ENCODE measurements around the gene ALOX5AP. TPM values are rescaled to one million over a fixed set of nuclear protein-coding genes. Genes with fewer than 3 reads are reported as not detected.

The ALOX5AP gene
- total RNA-seq, 1 donor from 2014 or later = 7.2 TPM

DNA sequence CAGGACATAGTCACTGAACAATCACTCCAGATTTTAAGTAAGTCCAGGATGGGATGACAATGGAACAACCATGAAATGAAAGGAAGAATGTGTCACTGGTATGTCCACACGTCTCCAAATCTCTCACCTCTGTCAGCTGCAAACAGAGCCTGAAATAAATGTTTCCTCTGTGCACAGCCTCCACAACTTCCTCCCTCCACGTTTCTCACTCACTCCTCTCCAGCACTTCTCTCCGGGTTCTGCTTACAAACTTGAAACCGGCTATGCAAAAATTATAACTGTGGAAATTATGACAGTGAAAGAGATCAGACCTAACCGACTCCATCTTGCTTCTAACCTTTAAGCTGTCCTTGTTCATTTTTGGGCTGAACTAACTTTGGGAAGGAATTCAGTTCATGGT, 35.0 kb upstream of the ALOX5AP start:
- no peak overlapping the region for H3K27ac ChIP-seq (replicated peaks)
- no peak for TF ChIP-seq CTCF (IDR thresholded peaks at IDR 0.05; ENCODE audit: borderline replicate concordance)
- peaks cover 10% of the 10 kb centered on the region for H3K27me3 ChIP-seq (ENCODE audit: low read depth)
- no peak for DNase-seq
- no peaks in the 10 kb centered on the region for H3K36me3 ChIP-seq
- H3K4me1 ChIP-seq = peaks cover 20% of the 10 kb centered on the region
- intact Hi-C loops (cut with micrococcal nuclease) = no loop called here
- H3K4me3 ChIP-seq = no peak overlapping the region
- no peaks in the 10 kb centered on the region for H3K9me3 ChIP-seq (replicated peaks)

GRCh38 chr13:30702006-30702405, 33.3 kb upstream of the ALOX5AP start:
- Histone ChIP-seq H3K9me3 (replicated peaks) (no peaks in the 10 kb centered on the region), H3K27ac (replicated peaks) (no peak overlapping the region), H3K4me1 (peaks cover 15% of the 10 kb centered on the region), H3K4me3 (no peak overlapping the region), H3K36me3 (no peaks in the 10 kb centered on the region), H3K27me3 (ENCODE audit: low read depth) (peaks cover 5% of the 10 kb centered on the region)
- no peak for TF ChIP-seq CTCF (IDR thresholded peaks at IDR 0.05; ENCODE audit: borderline replicate concordance)
- no peak for DNase-seq
- intact Hi-C loops (cut with micrococcal nuclease) = no loop called here

DNA sequence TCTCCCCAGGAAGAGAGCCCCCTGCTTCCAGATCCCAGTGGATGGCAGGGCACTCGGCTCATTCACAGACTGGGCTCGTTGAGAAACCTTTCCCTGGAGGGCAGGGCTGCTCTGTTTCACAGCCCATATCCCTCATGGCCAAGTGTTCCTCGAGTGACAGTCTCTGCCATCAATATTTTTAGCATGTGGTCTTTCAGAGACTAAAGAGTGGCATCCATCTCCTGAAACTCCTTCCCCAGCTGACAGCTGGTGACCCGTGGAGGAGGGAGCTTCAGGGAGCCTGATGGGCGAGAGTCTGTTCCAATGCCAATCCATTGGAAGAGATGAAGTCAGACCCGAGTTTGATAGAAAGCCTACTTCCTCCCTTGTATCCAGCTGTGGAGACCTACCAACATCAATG, 30.7 kb upstream of the ALOX5AP start:
- Histone ChIP-seq H3K36me3 (no peaks in the 10 kb centered on the region), H3K4me3 (no peak overlapping the region), H3K27me3 (ENCODE audit: low read depth) (no peaks in the 10 kb centered on the region), H3K4me1 (no peaks in the 10 kb centered on the region), H3K27ac (replicated peaks) (no peak overlapping the region), H3K9me3 (replicated peaks) (no peaks in the 10 kb centered on the region)
- intact Hi-C loops (cut with micrococcal nuclease) = no loop called here
- DNase-seq = no peak
- TF ChIP-seq CTCF (IDR thresholded peaks at IDR 0.05; ENCODE audit: borderline replicate concordance) = no peak

DNA sequence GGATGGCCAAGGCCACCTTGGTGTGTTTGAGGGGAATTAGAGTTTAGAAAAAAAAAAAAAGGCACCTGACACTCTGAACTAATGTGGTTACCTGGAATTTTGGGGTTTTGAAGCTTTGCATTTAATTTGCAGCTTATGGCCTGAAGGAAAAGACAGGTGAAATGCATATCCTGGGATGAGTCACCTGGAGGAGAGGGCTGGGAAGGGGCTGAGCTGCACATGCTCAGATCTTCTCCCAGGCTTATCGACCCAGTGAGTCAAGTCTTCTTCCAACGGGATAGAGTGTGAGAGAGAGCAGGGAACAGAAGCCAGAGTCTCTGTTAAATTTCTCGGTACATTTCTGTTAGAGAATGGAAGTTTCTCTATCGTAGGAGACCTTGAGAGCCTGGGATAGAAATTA, 29.7 kb upstream of the ALOX5AP start:
- intact Hi-C loops (cut with micrococcal nuclease) = no loop called here
- no peak for TF ChIP-seq CTCF (IDR thresholded peaks at IDR 0.05; ENCODE audit: borderline replicate concordance)
- Histone ChIP-seq H3K27ac (replicated peaks) (no peak overlapping the region), H3K4me1 (no peaks in the 10 kb centered on the region), H3K27me3 (ENCODE audit: low read depth) (no peaks in the 10 kb centered on the region), H3K9me3 (replicated peaks) (no peaks in the 10 kb centered on the region), H3K4me3 (no peak overlapping the region), H3K36me3 (no peaks in the 10 kb centered on the region)
- DNase-seq = no peak

- intact Hi-C loops (cut with micrococcal nuclease) = no loop called here
- H3K27me3 ChIP-seq (ENCODE audit: low read depth) = no peaks in the 10 kb centered on the region
- peaks cover 3% of the 10 kb centered on the region for H3K4me1 ChIP-seq
- no peaks in the 10 kb centered on the region for H3K9me3 ChIP-seq (replicated peaks)
- no peak overlapping the region for H3K4me3 ChIP-seq
- no peak overlapping the region for H3K27ac ChIP-seq (replicated peaks)
- no peak for TF ChIP-seq CTCF (IDR thresholded peaks at IDR 0.05; ENCODE audit: borderline replicate concordance)
- H3K36me3 ChIP-seq = no peaks in the 10 kb centered on the region
- DNase-seq = no peak
These were observed 26.8 kb upstream of the ALOX5AP start for GRCh38 chr13:30708541-30708940.

DNA sequence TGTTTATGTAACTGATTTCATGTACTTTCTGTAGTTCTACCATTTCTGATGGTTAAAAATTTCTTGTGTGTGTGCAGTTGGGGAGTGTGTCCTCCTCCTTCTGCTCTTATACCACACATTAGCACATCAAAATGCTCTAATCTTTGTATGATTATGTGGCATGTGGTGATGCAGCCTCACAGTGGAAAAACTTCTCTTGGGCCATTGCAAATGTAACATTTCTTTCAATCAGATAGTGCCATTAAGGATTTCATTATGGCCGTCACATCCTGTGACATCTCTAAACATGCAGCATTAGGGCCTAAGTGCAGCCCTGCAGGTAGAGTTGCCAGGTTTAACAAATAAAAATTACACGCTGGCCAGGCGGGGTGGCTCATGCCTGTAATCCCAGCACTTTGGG, 24.9 kb upstream of the ALOX5AP start:
- no peak for TF ChIP-seq CTCF (IDR thresholded peaks at IDR 0.05; ENCODE audit: borderline replicate concordance)
- Histone ChIP-seq H3K4me1 (peaks cover 12% of the 10 kb centered on the region), H3K27ac (replicated peaks) (no peak overlapping the region), H3K9me3 (replicated peaks) (no peaks in the 10 kb centered on the region), H3K36me3 (no peaks in the 10 kb centered on the region), H3K27me3 (ENCODE audit: low read depth) (no peaks in the 10 kb centered on the region), H3K4me3 (no peak overlapping the region)
- DNase-seq = no peak
- intact Hi-C loops (cut with micrococcal nuclease) = no loop called here
